SW480 (cell line): ENCODE data around the gene TNN.
A peak's percentile ranks its signal among the peaks of the same experiment; 100 is the strongest.
"Not testable (repeated sequence)": the region's sequence is repeated elsewhere in the genome, so short reads cannot be mapped to it uniquely, and the experiment has no call there.

Experiments
- DNase-seq: peaks from one replicate; pipeline ENCODE4 v3.0.0-alpha.2; 2016; ENCODE audit warnings: low spot score

Gene TNN

DNA sequence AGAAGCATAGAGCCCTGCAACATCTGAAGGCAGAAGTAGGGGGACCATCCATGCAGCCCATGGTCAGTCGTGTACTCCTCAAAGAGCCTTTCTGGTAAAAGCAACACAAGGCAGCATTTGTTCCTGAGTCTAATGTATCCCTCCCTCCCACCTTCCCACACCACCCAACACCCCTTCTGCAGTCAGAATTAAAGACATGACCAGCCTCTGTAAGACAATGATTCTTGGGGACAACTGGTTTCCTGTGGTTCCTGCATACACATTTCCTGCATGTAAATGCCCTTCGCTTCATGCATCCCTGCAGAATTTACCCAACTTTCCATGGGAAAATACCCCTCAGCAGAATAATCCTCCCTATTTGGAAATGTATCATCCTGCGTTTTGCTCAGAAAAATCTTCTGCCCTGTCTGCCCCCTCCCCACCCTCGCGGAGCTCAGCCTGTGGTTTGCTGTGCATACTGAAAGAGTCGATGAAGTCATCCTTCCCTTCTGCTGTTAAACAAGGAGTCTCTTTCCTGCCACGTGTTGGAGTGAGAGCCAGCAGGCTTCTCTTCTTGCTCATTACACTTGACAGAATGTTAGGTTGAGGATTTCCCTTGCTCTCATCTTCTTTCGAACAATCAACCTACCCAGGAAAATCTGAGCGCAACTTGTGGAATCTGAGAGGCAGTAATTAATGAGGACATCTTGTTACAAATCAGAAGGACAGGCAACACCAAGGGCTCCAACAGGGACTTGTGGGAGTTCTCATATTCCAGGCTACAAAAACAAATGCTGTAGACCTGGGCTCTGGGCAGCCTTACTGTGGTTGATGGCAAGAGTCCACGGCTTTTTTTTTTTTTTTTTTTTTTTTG lies 4.7 kb downstream of the TNN start:
- peak; percentile 11 for DNase-seq

- no peak for DNase-seq
These were observed 5.4 kb downstream of the TNN start for GRCh38 chr1:175073061-175073460.

DNA sequence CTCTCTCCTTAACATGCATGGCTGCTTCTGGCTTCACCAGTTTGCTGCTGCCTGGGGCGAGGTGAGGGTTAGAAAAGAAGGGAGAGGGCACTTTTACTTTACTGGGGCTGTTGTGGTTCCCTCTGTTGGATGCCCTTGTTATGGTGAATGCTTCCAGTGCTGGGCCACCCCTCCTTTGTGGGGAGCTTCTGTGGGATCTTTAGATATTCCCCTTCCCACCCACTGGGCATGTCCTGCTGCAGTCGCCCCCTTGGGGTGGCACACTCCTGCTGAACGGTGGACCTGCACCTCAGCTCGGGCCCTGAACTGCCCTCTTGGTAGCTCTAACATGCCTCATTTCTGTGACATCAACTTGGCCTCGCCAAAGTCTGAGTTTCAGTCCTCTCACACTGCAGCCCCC lies 6.0 kb downstream of the TNN start:
- DNase-seq, result no peak

- no peak for DNase-seq
These were observed 8.2 kb downstream of the TNN start for GRCh38 chr1:175075572-175076568.

GRCh38 chr1:175077356-175078030 lies 9.9 kb downstream of the TNN start:
- no peak for DNase-seq

DNA sequence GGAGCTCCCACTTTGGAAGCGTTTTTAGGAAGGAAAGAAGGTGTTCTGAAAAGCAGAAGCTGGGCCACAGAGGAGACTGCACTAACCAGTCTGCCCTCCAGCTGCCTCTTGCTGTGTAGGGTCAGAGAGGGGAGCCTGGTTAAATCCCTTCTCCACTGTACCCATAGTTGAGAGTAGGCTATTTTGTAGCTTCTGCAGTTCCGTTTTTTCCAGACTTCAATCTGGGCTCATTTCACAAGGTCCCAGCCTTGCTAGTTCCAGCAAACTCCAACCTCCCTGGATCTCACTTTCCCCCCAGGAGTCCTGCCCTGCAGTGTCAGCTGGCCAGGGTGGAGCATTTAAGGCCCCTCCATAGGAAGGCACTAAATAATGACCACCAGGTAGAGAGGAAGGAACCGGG lies 11.0 kb downstream of the TNN start:
- no peak for DNase-seq

GRCh38 chr1:175079338-175079737 lies 11.7 kb downstream of the TNN start:
- DNase-seq, result no peak

GRCh38 chr1:175080030-175080429 lies 12.4 kb downstream of the TNN start:
- no peak for DNase-seq

- DNase-seq, result no peak
These were observed 14.3 kb downstream of the TNN start for GRCh38 chr1:175081983-175082382.

- no peak for DNase-seq
These were observed 20.9 kb downstream of the TNN start for GRCh38 chr1:175088525-175088951.

- DNase-seq, result no peak
These were observed 21.6 kb downstream of the TNN start for GRCh38 chr1:175089136-175089718.

DNA sequence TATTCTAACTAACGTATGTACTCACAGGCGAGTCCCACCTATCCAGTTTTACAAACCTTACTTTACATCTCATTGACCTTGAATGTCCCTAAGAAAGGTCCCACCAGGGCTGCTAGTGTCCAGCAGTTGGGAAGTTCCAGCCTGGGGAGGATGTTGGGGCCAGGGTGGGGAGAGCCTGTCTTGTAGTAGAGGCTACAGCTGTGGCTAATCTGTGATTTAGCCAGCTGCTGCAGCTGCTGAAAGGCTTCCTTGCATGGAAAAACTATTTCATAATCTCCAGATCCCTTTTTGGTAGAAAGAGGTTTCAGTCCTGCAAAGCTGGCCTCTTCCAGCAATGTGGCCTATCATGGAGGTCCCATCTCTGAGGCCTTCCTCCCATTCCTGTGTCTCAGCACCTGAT lies 23.1 kb downstream of the TNN start:
- DNase-seq, result no peak

DNA sequence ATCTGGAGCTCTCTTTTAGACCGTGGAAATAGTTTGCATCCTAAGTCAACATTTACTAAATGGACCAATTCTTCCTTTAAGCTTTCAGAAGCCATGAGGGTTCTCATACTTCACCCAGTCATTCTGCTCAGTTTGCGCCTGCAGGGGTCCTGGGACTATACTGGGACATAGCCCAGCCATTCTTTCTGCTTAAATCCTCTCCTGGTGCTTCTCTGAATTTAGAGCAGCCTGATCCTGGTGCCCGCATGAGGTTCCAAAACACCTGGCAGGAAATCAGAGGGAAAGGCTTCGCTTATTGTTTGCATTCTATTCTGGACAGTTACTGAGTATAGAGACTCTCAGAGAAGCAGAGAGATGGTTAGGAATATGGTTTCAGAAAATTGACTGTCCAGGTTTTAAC lies 27.0 kb downstream of the TNN start:
- no peak for DNase-seq

GRCh38 chr1:175095069-175095468 lies 27.4 kb downstream of the TNN start:
- no peak for DNase-seq

GRCh38 chr1:175095978-175096607 lies 28.5 kb downstream of the TNN start:
- peak; percentile 81 for DNase-seq

- no peak for DNase-seq
These were observed 29.7 kb downstream of the TNN start for GRCh38 chr1:175097361-175097760.

GRCh38 chr1:175099916-175100315 lies 32.3 kb downstream of the TNN start:
- no peak for DNase-seq

- DNase-seq, result not testable (repeated sequence)
These were observed 34.5 kb downstream of the TNN start for GRCh38 chr1:175102166-175102565.

DNA sequence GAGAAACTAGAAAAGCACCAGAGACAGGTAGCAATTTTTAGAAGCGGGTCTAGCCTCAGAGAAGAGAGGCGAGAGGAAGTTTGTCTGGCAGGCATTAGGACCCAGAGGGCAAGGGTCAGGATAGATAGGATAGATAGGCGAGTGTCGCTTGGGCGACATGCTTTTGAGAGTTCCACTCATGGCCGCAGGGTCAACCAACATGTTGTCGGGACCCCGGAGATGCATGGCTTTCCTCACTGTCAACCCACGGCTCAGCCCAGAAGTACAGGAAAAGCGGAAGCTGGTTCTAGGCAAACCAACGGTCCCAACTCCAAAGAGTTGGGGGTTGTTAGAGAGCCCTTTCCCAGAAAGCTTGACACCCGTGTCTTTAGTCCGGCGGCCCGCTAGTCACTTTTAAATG lies 38.9 kb downstream of the TNN start:
- not testable (repeated sequence) for DNase-seq

DNA sequence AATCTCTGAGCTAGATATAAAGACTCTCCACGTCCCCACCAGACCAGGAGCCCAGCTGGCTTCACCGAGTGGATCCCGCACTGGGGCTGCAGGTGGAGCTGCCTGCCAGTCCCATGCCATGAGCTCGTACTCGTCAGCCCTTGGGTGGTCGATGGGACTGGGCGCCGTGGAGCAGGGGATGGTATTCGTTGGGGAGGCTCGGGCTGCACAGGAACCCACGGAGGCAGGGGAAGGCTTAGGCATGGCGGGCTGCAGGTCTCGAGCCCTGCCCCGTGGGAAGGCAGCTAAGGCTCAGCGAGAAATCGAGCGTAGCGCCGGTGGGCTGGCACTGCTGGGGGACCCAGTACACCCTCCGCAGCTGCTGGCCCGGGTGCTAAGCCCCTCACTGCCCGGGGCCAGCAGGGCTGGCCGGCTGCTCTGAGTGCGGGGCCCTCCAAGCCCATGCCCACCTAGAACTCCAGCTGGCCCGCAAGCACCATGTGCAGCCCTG lies 40.7 kb downstream of the TNN start:
- DNase-seq, result not testable (repeated sequence)

DNA sequence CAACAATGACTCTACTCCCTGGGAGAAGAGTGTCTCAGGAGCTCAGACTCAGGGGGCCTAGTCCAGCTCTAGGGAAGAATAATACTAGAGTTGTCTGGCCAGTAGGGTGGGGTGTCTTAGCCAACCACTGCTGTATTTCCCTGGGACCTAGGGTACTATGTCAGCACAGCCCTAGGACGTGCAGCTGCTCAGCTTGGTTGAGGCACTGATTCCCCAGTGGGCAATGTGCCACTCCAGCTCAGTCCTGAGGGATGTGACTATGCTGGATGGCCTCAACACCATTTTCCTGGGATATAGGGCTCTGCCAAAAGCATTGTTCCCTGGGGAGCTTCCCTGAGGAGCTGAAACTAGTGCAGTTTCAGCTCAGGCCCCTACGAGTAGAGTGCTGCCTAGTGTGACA lies 47.4 kb downstream of the TNN start:
- DNase-seq, result no peak
